Measurements from ENCODE around the gene PIK3C2G.

DNA sequence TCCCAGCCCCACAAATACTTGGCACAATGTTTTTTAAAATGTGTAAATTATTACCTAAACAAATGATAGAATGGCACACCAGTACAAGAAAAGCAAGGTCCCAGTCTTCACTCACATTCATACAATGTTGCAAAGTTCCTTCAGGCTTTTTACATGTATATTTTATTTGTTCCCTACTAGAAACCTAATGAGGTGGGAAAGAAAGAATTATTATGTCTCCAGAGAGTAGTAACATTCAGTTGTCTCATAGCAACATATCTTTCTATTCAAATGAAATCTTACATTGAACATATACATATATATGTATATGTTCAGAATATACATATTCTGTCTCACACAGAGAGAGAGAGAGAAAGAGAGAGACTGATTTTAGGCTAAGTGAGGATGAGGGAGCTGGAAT is 391.3 kb downstream of the PIK3C2G start:
- TF ChIP-seq, protein P1, sequence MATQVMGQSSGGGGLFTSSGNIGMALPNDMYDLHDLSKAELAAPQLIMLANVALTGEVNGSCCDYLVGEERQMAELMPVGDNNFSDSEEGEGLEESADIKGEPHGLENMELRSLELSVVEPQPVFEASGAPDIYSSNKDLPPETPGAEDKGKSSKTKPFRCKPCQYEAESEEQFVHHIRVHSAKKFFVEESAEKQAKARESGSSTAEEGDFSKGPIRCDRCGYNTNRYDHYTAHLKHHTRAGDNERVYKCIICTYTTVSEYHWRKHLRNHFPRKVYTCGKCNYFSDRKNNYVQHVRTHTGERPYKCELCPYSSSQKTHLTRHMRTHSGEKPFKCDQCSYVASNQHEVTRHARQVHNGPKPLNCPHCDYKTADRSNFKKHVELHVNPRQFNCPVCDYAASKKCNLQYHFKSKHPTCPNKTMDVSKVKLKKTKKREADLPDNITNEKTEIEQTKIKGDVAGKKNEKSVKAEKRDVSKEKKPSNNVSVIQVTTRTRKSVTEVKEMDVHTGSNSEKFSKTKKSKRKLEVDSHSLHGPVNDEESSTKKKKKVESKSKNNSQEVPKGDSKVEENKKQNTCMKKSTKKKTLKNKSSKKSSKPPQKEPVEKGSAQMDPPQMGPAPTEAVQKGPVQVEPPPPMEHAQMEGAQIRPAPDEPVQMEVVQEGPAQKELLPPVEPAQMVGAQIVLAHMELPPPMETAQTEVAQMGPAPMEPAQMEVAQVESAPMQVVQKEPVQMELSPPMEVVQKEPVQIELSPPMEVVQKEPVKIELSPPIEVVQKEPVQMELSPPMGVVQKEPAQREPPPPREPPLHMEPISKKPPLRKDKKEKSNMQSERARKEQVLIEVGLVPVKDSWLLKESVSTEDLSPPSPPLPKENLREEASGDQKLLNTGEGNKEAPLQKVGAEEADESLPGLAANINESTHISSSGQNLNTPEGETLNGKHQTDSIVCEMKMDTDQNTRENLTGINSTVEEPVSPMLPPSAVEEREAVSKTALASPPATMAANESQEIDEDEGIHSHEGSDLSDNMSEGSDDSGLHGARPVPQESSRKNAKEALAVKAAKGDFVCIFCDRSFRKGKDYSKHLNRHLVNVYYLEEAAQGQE (IDR thresholded peaks at IDR 0.05; ENCODE audit: low read depth), result no peak
- TF ChIP-seq, protein P2, sequence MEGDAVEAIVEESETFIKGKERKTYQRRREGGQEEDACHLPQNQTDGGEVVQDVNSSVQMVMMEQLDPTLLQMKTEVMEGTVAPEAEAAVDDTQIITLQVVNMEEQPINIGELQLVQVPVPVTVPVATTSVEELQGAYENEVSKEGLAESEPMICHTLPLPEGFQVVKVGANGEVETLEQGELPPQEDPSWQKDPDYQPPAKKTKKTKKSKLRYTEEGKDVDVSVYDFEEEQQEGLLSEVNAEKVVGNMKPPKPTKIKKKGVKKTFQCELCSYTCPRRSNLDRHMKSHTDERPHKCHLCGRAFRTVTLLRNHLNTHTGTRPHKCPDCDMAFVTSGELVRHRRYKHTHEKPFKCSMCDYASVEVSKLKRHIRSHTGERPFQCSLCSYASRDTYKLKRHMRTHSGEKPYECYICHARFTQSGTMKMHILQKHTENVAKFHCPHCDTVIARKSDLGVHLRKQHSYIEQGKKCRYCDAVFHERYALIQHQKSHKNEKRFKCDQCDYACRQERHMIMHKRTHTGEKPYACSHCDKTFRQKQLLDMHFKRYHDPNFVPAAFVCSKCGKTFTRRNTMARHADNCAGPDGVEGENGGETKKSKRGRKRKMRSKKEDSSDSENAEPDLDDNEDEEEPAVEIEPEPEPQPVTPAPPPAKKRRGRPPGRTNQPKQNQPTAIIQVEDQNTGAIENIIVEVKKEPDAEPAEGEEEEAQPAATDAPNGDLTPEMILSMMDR (IDR thresholded peaks at IDR 0.05 in 2 of 3, conservative IDR thresholded peaks at IDR 0.05 in 1 of 3; ENCODE audit: borderline replicate concordance in 1 of 3, insufficient read depth in 1 of 3, low read depth in 2 of 3, low read length in 2 of 3), result no peak
- TF ChIP-seq FOSL1 (IDR thresholded peaks at IDR 0.05; ENCODE audit: low read depth) (no peak), RAD21 (IDR thresholded peaks at IDR 0.05; ENCODE audit: low read depth) (no peak)
- TF ChIP-seq, protein P3, sequence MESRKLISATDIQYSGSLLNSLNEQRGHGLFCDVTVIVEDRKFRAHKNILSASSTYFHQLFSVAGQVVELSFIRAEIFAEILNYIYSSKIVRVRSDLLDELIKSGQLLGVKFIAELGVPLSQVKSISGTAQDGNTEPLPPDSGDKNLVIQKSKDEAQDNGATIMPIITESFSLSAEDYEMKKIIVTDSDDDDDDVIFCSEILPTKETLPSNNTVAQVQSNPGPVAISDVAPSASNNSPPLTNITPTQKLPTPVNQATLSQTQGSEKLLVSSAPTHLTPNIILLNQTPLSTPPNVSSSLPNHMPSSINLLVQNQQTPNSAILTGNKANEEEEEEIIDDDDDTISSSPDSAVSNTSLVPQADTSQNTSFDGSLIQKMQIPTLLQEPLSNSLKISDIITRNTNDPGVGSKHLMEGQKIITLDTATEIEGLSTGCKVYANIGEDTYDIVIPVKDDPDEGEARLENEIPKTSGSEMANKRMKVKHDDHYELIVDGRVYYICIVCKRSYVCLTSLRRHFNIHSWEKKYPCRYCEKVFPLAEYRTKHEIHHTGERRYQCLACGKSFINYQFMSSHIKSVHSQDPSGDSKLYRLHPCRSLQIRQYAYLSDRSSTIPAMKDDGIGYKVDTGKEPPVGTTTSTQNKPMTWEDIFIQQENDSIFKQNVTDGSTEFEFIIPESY (IDR thresholded peaks at IDR 0.05; ENCODE audit: extremely low read depth, insufficient replicate concordance, low read length), result no peak

Measured in HCT116 (cell line).